Liver (tissue), 3 donors: Measurements from ENCODE around the gene HLTF.

Experiments used
- CTCF ChIP-seq: fragments of 150-350 bp; IDR thresholded peaks from 2 replicates; pipeline ENCODE4 v1.5.1; 2017; ENCODE audit warnings: improper control_type of control experiment, low read depth, low read length; ENCODE audit not compliant: missing input control
- FOXA2 ChIP-seq: IDR thresholded peaks from 2 replicates; pipeline ENCODE4 v1.6.1; 2016; ENCODE audit warnings: antibody characterized with exemption
- MAX ChIP-seq: IDR thresholded peaks from 2 replicates; pipeline ENCODE4 v1.6.1; 2016; ENCODE audit warnings: antibody characterized with exemption
- TF ChIP-seq, protein P1 (sequence below): IDR thresholded peaks from 2 replicates; pipeline ENCODE4 v1.6.1; 2016; ENCODE audit warnings: antibody characterized with exemption
- donor health status: healthy.
- donor health status: healthy.

DNA sequence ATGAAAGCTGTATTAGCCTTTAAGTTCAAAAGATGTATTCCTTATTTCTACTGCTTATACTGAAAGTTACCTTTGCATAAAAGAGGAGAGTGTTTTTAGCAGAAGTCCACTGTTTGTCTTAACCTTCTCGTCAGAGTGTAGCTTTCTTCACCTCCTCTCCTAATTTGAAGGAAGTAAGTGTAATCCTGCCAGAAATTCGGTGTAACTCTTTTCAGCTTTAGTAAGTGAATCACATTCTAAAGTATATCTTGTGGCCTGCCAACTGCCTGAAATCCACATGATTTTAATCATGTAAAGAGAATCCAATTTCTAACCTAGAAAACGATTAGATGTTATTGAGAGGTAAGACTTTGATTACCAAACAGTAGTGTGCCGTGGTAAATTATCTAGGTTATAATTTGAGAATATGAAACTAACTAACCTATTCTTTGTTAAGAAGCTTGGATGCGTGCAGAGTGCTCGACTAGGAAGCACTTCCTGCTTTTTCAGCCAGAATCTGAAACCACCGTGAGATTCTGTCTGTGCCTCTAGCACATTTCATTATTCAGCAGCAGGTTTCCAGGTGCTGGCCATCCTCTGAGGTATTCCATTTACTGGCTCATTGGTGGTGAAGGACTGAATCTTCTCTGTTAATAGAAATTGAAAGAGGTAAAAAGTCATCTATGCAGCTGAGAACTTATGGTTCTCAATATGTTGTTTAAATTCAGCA is 87.5 kb downstream of the HLTF start:
- TF ChIP-seq CTCF (no peak), FOXA2 (no peak), MAX (no peak)
- TF ChIP-seq, protein P1, sequence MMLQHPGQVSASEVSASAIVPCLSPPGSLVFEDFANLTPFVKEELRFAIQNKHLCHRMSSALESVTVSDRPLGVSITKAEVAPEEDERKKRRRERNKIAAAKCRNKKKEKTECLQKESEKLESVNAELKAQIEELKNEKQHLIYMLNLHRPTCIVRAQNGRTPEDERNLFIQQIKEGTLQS, result no peak
